SU-DHL-6 (cell line): Measurements from ENCODE around the gene CLTB.

Experiments used
- EZH2phosphoT487 ChIP-seq: fragments of 200-600 bp; sonication (generic), shearing (Covaris generic); conservative IDR thresholded peaks from 2 replicates; pipeline ENCODE4 v1.6.1; 2018; ENCODE audit warnings: mild to moderate bottlenecking, antibody characterized with exemption, low read length, moderate library complexity, mixed read lengths
- TF ChIP-seq, protein P1 (sequence below): fragments of 200-600 bp; sonication (generic); IDR thresholded peaks from one replicate; pipeline ENCODE4 v1.5.1; 2017; ENCODE audit warnings: antibody characterized with exemption, mild to moderate bottlenecking, low read length, moderate library complexity; ENCODE audit not compliant: insufficient read depth, poor library complexity, severe bottlenecking

DNA sequence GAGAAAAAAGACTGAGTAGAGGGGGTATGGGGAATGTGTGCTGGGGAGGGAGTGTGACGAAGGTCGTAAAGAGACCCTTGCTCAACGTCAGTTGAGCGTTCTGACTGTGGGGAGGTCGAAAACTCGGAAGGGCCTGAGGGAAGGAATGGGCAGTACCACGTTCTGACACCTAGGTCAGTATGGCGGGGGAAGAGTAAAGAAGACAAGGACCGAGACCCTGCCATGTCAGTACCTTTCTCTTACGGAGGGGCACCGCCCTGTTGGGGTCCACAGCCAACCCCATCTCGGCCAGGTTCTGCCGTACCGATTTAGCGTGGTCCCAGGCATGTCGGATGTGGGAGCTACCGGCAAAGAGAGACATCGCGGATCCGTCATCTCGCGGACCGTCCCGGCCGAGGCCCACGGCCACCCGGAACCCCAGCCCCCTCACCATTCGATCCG, 28.3 kb downstream of the CLTB start:
- TF ChIP-seq, protein P1, sequence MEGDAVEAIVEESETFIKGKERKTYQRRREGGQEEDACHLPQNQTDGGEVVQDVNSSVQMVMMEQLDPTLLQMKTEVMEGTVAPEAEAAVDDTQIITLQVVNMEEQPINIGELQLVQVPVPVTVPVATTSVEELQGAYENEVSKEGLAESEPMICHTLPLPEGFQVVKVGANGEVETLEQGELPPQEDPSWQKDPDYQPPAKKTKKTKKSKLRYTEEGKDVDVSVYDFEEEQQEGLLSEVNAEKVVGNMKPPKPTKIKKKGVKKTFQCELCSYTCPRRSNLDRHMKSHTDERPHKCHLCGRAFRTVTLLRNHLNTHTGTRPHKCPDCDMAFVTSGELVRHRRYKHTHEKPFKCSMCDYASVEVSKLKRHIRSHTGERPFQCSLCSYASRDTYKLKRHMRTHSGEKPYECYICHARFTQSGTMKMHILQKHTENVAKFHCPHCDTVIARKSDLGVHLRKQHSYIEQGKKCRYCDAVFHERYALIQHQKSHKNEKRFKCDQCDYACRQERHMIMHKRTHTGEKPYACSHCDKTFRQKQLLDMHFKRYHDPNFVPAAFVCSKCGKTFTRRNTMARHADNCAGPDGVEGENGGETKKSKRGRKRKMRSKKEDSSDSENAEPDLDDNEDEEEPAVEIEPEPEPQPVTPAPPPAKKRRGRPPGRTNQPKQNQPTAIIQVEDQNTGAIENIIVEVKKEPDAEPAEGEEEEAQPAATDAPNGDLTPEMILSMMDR: no peak
- TF ChIP-seq EZH2phosphoT487: no peak
